ENCODE measurements around the gene CLIC4. TPM values are rescaled to one million over a fixed set of nuclear protein-coding genes. Genes with fewer than 3 reads are reported as not detected.

Gene CLIC4
- total RNA-seq, 4 donors from 2014 or later: 17.3 to 63.5 (median 32.6) TPM

DNA sequence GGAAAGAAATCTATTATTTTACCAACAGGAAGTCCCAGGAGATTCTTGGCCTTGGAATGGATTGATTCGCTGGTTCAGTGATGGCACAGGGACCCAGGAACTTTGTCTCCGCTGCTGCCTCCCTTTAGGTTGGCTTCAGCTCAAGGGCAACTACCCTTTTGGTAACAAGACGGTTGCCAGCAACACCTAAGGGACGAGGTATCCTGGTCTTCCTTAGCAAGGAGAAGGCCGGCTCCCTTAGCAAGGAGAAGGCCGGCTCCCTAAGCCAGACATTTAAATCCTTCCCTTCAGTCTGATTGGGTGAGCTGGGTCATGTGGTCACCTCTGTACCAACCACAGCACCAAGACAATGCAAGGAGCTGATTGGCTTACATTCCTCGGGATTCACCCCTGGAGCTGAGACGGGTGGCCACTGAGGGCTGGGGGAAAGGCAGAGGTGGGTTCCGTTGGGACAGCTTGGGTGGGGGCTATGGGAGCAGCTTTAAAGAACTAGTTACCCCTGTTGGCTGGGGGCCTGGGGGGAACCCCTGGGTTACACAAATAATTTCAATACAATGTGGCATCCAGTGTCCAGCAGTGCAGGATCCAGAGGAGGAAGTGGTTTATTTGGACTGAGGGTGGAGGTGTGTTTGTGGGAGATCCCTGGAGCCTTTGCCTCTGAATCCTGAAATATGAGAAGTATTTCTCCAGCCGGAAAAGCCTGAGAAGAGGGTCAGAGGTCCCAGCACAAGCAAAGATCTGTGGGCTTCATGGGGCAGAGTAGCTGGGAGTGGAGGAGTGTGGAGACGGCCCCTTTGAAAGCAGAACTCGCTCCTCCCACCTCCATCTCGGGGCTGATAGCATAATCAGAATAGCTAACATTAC, 20.7 kb upstream of the CLIC4 start:
- no peak for DNase-seq
- H3K4me3 ChIP-seq: no peak overlapping the region
- no peaks in the 10 kb centered on the region for H3K9me3 ChIP-seq
- H3K36me3 ChIP-seq: no peaks in the 10 kb centered on the region
- peaks cover 0 to 10% (median 0%) of the 10 kb centered on the region in 4 donors for H3K4me1 ChIP-seq
- TF ChIP-seq POLR2A (IDR thresholded peaks at IDR 0.05): no peak
- TF ChIP-seq, protein P1, sequence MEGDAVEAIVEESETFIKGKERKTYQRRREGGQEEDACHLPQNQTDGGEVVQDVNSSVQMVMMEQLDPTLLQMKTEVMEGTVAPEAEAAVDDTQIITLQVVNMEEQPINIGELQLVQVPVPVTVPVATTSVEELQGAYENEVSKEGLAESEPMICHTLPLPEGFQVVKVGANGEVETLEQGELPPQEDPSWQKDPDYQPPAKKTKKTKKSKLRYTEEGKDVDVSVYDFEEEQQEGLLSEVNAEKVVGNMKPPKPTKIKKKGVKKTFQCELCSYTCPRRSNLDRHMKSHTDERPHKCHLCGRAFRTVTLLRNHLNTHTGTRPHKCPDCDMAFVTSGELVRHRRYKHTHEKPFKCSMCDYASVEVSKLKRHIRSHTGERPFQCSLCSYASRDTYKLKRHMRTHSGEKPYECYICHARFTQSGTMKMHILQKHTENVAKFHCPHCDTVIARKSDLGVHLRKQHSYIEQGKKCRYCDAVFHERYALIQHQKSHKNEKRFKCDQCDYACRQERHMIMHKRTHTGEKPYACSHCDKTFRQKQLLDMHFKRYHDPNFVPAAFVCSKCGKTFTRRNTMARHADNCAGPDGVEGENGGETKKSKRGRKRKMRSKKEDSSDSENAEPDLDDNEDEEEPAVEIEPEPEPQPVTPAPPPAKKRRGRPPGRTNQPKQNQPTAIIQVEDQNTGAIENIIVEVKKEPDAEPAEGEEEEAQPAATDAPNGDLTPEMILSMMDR (IDR thresholded peaks at IDR 0.05): no peak
- peak overlapping the region in 1 of 4 donors; percentile 46 for H3K27ac ChIP-seq
- no peaks in the 10 kb centered on the region for H3K27me3 ChIP-seq

DNA sequence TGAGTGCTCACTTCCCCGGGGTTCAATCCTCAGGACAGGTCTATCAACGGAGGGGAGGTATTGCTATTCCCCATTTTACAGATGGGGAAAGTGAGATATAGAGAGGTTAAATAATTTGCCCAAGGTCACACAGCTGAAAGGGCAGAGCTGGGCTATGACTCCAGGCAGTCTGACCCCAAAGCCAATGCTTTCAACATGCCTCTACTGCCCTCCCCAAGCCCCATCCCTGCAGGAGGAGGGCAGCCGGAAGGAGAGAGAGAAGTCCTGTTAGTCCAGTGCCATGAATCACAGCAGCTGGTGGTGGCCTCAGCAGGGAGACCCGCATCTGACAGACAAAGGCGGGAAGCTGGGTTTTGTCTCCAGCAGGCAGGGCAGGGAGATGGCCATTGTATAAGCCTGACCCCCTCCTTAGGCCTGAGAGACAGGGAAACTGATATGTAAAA, 20.0 kb upstream of the CLIC4 start:
- no peak overlapping the region for H3K4me3 ChIP-seq
- no peak for TF ChIP-seq POLR2A (IDR thresholded peaks at IDR 0.05)
- TF ChIP-seq, protein P1 (IDR thresholded peaks at IDR 0.05): no peak
- no peak for DNase-seq
- H3K4me1 ChIP-seq: peaks cover 0 to 10% (median 0%) of the 10 kb centered on the region in 4 donors
- H3K27me3 ChIP-seq: no peaks in the 10 kb centered on the region
- H3K27ac ChIP-seq: peak overlapping the region in 1 of 4 donors; percentile 46
- H3K36me3 ChIP-seq: no peaks in the 10 kb centered on the region
- H3K9me3 ChIP-seq: no peaks in the 10 kb centered on the region

DNA sequence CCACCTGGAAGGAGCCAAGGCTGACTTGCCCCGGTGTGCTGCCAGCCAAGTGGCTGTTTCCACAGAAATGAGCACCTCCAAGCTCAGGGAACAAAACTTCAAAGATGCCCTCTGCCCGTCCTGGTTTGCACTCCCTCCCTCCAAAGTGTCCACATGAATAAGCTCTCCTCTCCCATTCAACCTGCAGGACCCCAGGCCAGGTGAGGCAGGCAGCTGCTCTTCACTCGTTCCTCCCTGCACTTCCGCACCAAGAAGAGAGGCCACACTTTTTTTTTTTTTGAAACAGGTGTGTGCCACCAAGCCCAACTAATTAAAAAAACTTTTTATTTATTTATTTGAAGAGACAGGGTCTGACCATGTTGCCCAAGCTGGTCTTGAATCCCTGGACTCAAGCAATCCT, 18.5 kb upstream of the CLIC4 start:
- Histone ChIP-seq H3K4me1 (peaks cover 0 to 10% (median 0%) of the 10 kb centered on the region in 4 donors), H3K36me3 (no peaks in the 10 kb centered on the region), H3K27ac (peak overlapping the region in 3 of 4 donors; percentile 12 to 57 (median 53)), H3K4me3 (no peak overlapping the region), H3K9me3 (no peaks in the 10 kb centered on the region), H3K27me3 (no peaks in the 10 kb centered on the region)
- TF ChIP-seq POLR2A (IDR thresholded peaks at IDR 0.05): no peak
- TF ChIP-seq, protein P1 (IDR thresholded peaks at IDR 0.05): no peak
- DNase-seq: no peak

DNA sequence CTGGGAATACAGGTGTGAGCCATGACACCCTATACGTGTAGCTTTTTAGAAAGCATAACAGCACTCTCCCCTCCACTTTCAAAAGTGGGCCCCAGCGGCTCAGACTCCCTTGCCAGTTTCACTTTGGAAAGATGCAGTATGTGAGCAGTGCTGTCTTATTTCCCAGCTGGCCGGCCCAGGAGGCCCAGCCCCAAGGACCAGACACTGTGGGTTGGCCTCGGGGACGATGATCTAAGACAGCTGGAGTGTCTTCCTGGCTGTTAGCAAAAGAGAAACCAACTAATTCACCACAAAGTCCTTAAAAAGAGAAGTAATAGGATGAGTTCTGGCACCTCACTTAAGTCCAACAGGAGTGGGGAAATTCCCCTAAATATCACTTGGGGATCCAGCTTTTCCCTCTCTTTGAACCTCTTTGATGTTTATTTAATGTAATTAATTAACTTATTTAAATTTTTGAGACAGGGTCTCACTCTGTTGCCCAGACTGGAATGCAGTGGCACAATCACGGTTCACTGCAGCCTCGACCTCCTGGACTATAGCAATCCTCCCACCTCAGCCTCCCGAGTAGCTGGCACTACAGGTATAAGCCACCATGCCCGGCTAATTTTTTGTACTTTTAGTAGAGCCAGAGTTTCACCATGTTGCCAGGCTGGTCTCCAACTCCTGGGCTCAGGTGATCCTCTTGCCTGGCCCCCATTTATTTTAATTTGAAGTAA, 17.6 kb upstream of the CLIC4 start:
- Histone ChIP-seq H3K4me3 (no peak overlapping the region), H3K27me3 (no peaks in the 10 kb centered on the region), H3K36me3 (no peaks in the 10 kb centered on the region), H3K4me1 (peaks cover 0 to 10% (median 0%) of the 10 kb centered on the region in 4 donors), H3K9me3 (no peaks in the 10 kb centered on the region), H3K27ac (peak overlapping the region in 3 of 4 donors; percentile 12 to 57 (median 53))
- TF ChIP-seq, protein P1 (IDR thresholded peaks at IDR 0.05): no peak
- TF ChIP-seq POLR2A (IDR thresholded peaks at IDR 0.05): no peak
- DNase-seq: peak in 2 of 3 donors; percentile 74 to 84

DNA sequence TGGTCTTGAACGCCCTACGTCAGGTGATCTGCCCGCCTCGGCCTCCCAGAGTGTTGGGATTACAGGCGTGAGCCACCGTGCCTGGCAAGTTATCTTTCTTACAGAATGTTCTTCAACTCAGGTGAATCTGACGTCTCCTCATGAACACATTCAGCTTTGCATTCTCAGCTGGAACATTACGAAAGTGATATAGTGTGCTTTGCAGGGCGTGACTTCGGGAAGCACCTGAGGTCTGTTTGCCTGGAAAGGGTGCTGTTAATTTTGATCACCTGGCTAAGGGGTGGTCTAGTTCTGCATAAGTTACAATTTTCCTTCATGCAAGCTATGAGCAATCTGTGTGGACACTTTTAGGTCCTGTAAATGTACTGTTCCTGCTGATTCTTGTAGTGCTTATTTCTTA, 16.3 kb upstream of the CLIC4 start:
- H3K4me1 ChIP-seq: peaks cover 0 to 10% (median 0%) of the 10 kb centered on the region in 4 donors
- no peaks in the 10 kb centered on the region for H3K36me3 ChIP-seq
- H3K4me3 ChIP-seq: no peak overlapping the region
- H3K27me3 ChIP-seq: no peaks in the 10 kb centered on the region
- DNase-seq: no peak
- TF ChIP-seq, protein P1 (IDR thresholded peaks at IDR 0.05): no peak
- no peak for TF ChIP-seq POLR2A (IDR thresholded peaks at IDR 0.05)
- H3K9me3 ChIP-seq: no peaks in the 10 kb centered on the region
- H3K27ac ChIP-seq: no peak overlapping the region

Measured in Peyer's patch (tissue), 4 donors.